ENCODE data around the gene SLCO3A1. TPM values are rescaled to one million over a fixed set of nuclear protein-coding genes. Genes with fewer than 3 reads are reported as not detected.

The SLCO3A1 gene
- total RNA-seq, 1 experiment from 2014 or later = 1.7 TPM

- DNase-seq (ENCODE audit: extremely low read depth, low read depth) = no peak
Observed at GRCh38 chr15:92023965-92024364, 170.5 kb downstream of the SLCO3A1 start.

- DNase-seq (ENCODE audit: extremely low read depth, low read depth) = no peak
Observed at GRCh38 chr15:92025706-92026270, 172.3 kb downstream of the SLCO3A1 start.

GRCh38 chr15:92028389-92028724 lies 174.8 kb downstream of the SLCO3A1 start:
- no peak for DNase-seq (ENCODE audit: extremely low read depth, low read depth)

- DNase-seq (ENCODE audit: extremely low read depth, low read depth) = no peak
Observed at GRCh38 chr15:92029767-92030166, 176.3 kb downstream of the SLCO3A1 start.

GRCh38 chr15:92033314-92033713 lies 179.8 kb downstream of the SLCO3A1 start:
- DNase-seq (ENCODE audit: extremely low read depth, low read depth) = no peak

- no peak for DNase-seq (ENCODE audit: extremely low read depth, low read depth)
Observed at GRCh38 chr15:92033723-92034122, 180.2 kb downstream of the SLCO3A1 start.

- DNase-seq (ENCODE audit: extremely low read depth, low read depth) = no peak
Observed at GRCh38 chr15:92034227-92034626, 180.7 kb downstream of the SLCO3A1 start.

- DNase-seq (ENCODE audit: extremely low read depth, low read depth) = no peak
Observed at GRCh38 chr15:92035551-92035950, 182.0 kb downstream of the SLCO3A1 start.

GRCh38 chr15:92035961-92036360 lies 182.5 kb downstream of the SLCO3A1 start:
- no peak for DNase-seq (ENCODE audit: extremely low read depth, low read depth)

GRCh38 chr15:92037491-92037890 lies 184.0 kb downstream of the SLCO3A1 start:
- no peak for DNase-seq (ENCODE audit: extremely low read depth, low read depth)

GRCh38 chr15:92040350-92040749 lies 186.8 kb downstream of the SLCO3A1 start:
- no peak for DNase-seq (ENCODE audit: extremely low read depth, low read depth)

GRCh38 chr15:92041371-92041770 lies 187.9 kb downstream of the SLCO3A1 start:
- no peak for DNase-seq (ENCODE audit: extremely low read depth, low read depth)

GRCh38 chr15:92043283-92043682 lies 189.8 kb downstream of the SLCO3A1 start:
- no peak for DNase-seq (ENCODE audit: extremely low read depth, low read depth)

GRCh38 chr15:92044203-92044909 lies 190.8 kb downstream of the SLCO3A1 start:
- DNase-seq (ENCODE audit: extremely low read depth, low read depth) = no peak

GRCh38 chr15:92047900-92048299 lies 194.4 kb downstream of the SLCO3A1 start:
- DNase-seq (ENCODE audit: extremely low read depth, low read depth) = no peak

GRCh38 chr15:92048739-92049138 lies 195.2 kb downstream of the SLCO3A1 start:
- DNase-seq (ENCODE audit: extremely low read depth, low read depth) = no peak

- DNase-seq (ENCODE audit: extremely low read depth, low read depth) = no peak
Observed at GRCh38 chr15:92049290-92049989, 195.9 kb downstream of the SLCO3A1 start.

- no peak for DNase-seq (ENCODE audit: extremely low read depth, low read depth)
Observed at GRCh38 chr15:92050220-92050898, 196.9 kb downstream of the SLCO3A1 start.

- no peak for DNase-seq (ENCODE audit: extremely low read depth, low read depth)
Observed at GRCh38 chr15:92051716-92052115, 198.2 kb downstream of the SLCO3A1 start.

GRCh38 chr15:92053753-92054316 lies 200.3 kb downstream of the SLCO3A1 start:
- DNase-seq (ENCODE audit: extremely low read depth, low read depth) = no peak

GRCh38 chr15:92056875-92057274 lies 203.4 kb downstream of the SLCO3A1 start:
- DNase-seq (ENCODE audit: extremely low read depth, low read depth) = no peak

All from NCI-H460 (cell line).